Hepatocyte (in vitro differentiated cells): ENCODE data around the gene PRELID1.

Experiments used
- CTCF ChIP-seq: fragments of 200-600 bp; sonication (generic); IDR thresholded peaks from 2 replicates; pipeline ENCODE4 v1.5.1; 2016; ENCODE audit warnings: antibody characterized with exemption, mild to moderate bottlenecking; ENCODE audit not compliant: poor library complexity
- EZH2 ChIP-seq: fragments of 200-600 bp; sonication (generic); IDR thresholded peaks from 2 replicates; pipeline ENCODE4 v1.6.1; 2016; ENCODE audit warnings: antibody characterized with exemption, mild to moderate bottlenecking, borderline replicate concordance

GRCh38 chr5:177303121-177303924 is at the start of gene PRELID1, which contains the start of gene RAB24:
- TF ChIP-seq EZH2, result no peak
- peak; percentile 43 for TF ChIP-seq CTCF
